ENCODE measurements around the gene ZNF19.

Gene ZNF19

DNA sequence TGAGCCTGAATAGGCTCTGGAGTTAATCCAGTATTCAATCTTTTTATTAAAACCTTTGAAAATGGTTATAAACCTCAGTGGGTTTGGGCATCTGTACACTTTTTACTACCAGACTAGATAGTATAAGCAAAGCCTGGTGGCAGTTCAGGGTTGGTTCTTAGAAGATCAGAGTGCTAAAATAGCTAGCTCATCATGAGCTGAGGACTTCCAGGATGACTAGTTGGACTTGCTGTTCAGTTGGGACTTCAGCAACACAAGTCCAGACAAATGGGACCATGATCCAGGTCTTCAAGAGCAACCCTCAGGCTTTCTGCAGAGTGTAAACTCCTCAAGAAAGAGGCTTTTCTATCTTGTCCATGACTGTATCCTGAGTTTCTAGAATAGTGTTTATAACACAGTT lies 1.2 kb upstream of the ZNF19 start:
- Histone ChIP-seq H3K27me3 (ENCODE audit: control insufficient read depth, insufficient read depth, low read length) (no peaks in the 10 kb centered on the region; the same call in 1 of the 2 replicates), H3K9ac (ENCODE audit: low read length) (no peak overlapping the region), H3K27ac (ENCODE audit: low read depth, low read length) (no peak overlapping the region), H3K4me1 (ENCODE audit: control insufficient read depth, insufficient read depth, low read length) (no peaks in the 10 kb centered on the region), H3K4me3 (ENCODE audit: low read depth, low read length) (no peak overlapping the region), H3K36me3 (ENCODE audit: control insufficient read depth, insufficient read depth, low read length) (no peaks in the 10 kb centered on the region), H3K9me3 (ENCODE audit: control insufficient read depth, insufficient read depth, low read depth, low read length) (no peaks in the 10 kb centered on the region)

DNA sequence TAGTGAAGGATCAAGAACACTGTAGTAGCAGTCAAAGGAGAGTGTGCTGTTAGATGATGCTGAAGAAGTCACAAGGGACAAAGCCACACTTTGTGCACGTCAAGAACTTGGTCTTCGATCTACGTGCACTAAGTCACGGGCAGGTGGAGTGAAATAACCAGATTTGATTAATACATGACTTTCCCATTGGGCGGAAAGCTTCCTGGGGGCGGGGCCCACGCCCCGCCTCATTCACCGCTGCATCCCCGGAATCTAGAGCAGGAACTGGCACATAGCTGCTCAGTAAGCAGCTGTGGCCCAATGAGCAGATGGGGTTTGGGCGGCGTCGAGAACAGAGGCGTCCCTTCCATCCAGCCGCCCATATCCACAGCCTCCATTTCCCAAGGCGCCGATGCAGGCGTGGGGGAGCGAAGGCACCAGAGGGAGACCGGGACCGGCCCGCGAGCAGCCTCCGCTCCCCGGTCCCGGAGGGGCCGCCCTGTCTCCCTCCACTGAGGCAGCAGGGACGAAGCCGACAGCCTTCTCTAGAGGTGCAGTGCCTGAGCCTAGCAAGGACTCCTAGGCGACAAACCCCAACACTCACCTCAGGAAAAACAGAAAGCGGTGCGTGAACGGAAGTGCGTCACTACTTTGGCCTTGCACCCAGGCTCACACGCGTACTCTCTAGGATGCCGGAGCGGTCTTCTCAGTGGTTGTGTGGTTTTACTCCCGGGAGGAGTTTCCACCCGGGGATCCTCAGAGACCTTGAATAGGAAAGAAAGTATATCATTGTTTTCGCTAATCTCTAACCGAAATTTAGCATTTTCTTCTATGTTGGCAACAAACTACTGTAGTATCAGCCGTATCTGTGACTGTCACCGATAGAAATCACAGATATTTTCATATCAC lies 4.9 kb downstream of the ZNF19 start:
- no peaks in the 10 kb centered on the region for H3K36me3 ChIP-seq (ENCODE audit: control insufficient read depth, insufficient read depth, low read length)
- H3K4me1 ChIP-seq (ENCODE audit: control insufficient read depth, insufficient read depth, low read length), result 0 out of 2 replicates have a peak, but pooled peaks cover 3% of the 10 kb centered on the region
- H3K4me3 ChIP-seq (ENCODE audit: low read depth, low read length), result peak overlapping the region; percentile 71
- H3K9ac ChIP-seq (ENCODE audit: low read length), result peak overlapping the region; percentile 82
- no peaks in the 10 kb centered on the region for H3K27me3 ChIP-seq (ENCODE audit: control insufficient read depth, insufficient read depth, low read length)
- peak overlapping the region; percentile 43; the same call in 1 of the 2 replicates for H3K27ac ChIP-seq (ENCODE audit: low read depth, low read length)
- no peaks in the 10 kb centered on the region for H3K9me3 ChIP-seq (ENCODE audit: control insufficient read depth, insufficient read depth, low read depth, low read length)

DNA sequence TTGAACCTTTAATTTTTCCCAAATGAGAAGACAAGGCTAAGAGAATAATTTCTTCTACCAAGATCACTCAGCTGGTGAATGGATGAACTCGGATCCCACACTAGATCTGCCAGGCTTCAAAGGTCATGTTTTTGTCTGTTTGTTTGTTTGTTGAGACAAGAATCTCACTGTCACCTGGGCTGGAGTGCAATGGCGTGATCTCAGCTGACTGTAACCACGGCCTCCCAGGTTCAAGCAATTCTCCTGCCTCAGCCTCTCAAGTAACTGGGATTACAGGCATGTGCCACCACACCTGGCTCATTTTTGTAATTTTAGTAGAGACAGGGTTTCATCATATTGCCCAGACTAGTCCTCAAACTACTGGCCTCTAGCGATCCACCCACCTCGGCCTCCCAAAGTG lies 6.6 kb downstream of the ZNF19 start:
- H3K9me3 ChIP-seq (ENCODE audit: control insufficient read depth, insufficient read depth, low read depth, low read length), result no peaks in the 10 kb centered on the region
- peaks cover 4% of the 10 kb centered on the region; the same call in 1 of the 2 replicates for H3K36me3 ChIP-seq (ENCODE audit: control insufficient read depth, insufficient read depth, low read length)
- H3K4me3 ChIP-seq (ENCODE audit: low read depth, low read length), result no peak overlapping the region
- H3K9ac ChIP-seq (ENCODE audit: low read length), result no peak overlapping the region
- no peaks in the 10 kb centered on the region for H3K27me3 ChIP-seq (ENCODE audit: control insufficient read depth, insufficient read depth, low read length)
- H3K4me1 ChIP-seq (ENCODE audit: control insufficient read depth, insufficient read depth, low read length), result 0 out of 2 replicates have a peak, but pooled peaks cover 3% of the 10 kb centered on the region
- H3K27ac ChIP-seq (ENCODE audit: low read depth, low read length), result no peak overlapping the region

DNA sequence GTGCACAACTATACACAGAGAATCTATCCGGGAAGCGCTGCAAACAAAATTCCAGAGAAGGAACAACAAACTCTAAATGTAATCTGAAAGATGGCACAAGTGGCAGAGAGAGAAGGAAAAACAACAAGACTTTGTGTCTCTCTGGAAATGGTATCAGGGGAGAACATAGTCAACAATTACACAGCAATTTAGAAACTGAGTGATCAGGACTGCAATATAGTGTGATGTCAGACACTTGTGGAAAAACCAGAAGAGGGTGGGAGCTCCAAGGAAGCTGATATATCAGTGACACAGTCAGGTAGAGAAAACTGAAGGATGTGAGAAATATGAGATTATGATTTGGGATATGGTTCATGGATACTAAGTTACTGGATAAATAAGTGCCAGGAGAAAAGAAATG lies 8.2 kb downstream of the ZNF19 start:
- Histone ChIP-seq H3K9ac (ENCODE audit: low read length) (no peak overlapping the region), H3K27ac (ENCODE audit: low read depth, low read length) (no peak overlapping the region), H3K4me1 (ENCODE audit: control insufficient read depth, insufficient read depth, low read length) (0 out of 2 replicates have a peak, but pooled peaks cover 3% of the 10 kb centered on the region), H3K27me3 (ENCODE audit: control insufficient read depth, insufficient read depth, low read length) (no peaks in the 10 kb centered on the region), H3K9me3 (ENCODE audit: control insufficient read depth, insufficient read depth, low read depth, low read length) (no peaks in the 10 kb centered on the region), H3K36me3 (ENCODE audit: control insufficient read depth, insufficient read depth, low read length) (peaks cover 11% of the 10 kb centered on the region), H3K4me3 (ENCODE audit: low read depth, low read length) (no peak overlapping the region)

DNA sequence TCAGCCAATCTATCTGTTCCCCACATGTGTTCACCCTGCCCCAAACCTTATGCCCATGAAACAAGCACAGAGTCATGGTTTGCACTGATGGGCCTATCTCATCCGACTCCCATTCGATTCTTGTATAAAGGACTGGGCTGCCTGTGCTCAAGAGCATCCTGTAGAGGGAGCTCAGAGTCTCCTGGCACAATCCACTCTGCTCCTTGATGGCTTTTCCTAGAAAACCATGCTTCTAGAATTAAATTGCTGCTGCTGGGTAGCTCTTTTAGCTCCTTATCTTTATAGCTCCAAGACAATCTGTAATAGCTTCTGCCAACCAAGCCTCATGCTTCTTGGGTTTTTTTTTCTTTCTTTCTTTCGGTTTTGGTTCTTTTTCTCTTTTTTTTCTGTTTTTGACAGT lies 9.7 kb downstream of the ZNF19 start:
- 0 out of 2 replicates have a peak, but pooled peaks cover 3% of the 10 kb centered on the region for H3K4me1 ChIP-seq (ENCODE audit: control insufficient read depth, insufficient read depth, low read length)
- H3K9me3 ChIP-seq (ENCODE audit: control insufficient read depth, insufficient read depth, low read depth, low read length), result no peaks in the 10 kb centered on the region
- no peak overlapping the region for H3K9ac ChIP-seq (ENCODE audit: low read length)
- no peaks in the 10 kb centered on the region for H3K27me3 ChIP-seq (ENCODE audit: control insufficient read depth, insufficient read depth, low read length)
- H3K36me3 ChIP-seq (ENCODE audit: control insufficient read depth, insufficient read depth, low read length), result peaks cover 15% of the 10 kb centered on the region
- no peak overlapping the region for H3K27ac ChIP-seq (ENCODE audit: low read depth, low read length)
- no peak overlapping the region for H3K4me3 ChIP-seq (ENCODE audit: low read depth, low read length)

DNA sequence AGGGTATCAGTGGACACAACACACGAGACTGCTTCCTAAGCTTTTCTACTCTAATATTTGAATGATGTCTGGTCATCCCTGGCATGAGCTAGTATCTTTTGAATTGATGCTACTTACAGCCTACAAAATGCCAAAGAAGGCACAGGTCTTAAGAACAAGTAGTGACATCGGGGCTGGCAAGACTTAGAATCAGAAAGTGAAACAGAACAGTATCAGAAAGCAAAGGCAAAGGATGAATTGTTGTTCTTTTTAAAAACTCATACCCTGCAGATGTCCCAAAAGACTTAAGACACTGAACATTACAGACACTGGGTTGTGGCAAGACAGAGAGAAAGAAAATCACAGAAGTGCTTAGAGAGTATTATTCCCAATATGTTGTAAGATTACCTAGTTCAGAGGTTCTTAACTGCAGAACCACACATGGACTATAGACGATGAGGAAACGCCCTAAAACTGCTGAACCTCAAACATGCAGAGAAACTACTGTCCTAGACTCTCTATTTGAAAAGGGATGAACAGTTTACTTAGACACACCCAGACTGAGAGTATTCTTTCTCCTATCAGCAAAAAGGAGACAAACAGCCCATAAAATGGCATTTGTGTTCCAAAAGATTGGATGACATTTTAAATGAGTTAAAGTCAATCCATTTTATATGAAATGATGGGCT lies 12.5 kb downstream of the ZNF19 start:
- H3K4me1 ChIP-seq (ENCODE audit: control insufficient read depth, insufficient read depth, low read length), result no peaks in the 10 kb centered on the region
- H3K4me3 ChIP-seq (ENCODE audit: low read depth, low read length), result no peak overlapping the region
- H3K36me3 ChIP-seq (ENCODE audit: control insufficient read depth, insufficient read depth, low read length), result peaks cover 15% of the 10 kb centered on the region
- H3K27me3 ChIP-seq (ENCODE audit: control insufficient read depth, insufficient read depth, low read length), result no peaks in the 10 kb centered on the region
- no peak overlapping the region for H3K9ac ChIP-seq (ENCODE audit: low read length)
- no peaks in the 10 kb centered on the region for H3K9me3 ChIP-seq (ENCODE audit: control insufficient read depth, insufficient read depth, low read depth, low read length)
- H3K27ac ChIP-seq (ENCODE audit: low read depth, low read length), result no peak overlapping the region

DNA sequence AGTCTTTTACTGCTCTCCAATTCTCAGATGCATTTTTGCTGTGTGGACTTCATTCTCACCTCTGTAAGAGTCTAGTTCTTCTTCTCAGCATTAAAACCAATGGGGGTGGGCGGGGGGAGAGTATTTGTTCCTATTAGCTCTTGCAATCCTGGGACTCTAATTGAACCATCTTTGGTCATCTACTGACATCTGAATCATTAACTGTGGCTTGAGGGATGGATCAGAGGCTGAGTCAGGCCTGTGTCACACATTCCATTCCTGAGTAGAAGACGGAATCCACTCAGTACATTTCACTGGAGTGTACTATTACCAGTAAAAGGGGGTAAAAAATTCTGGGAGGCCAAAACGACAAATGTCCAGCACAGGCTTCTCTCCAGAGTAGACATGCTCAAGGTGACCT lies 14.3 kb downstream of the ZNF19 start:
- Histone ChIP-seq H3K4me3 (ENCODE audit: low read depth, low read length) (no peak overlapping the region), H3K27ac (ENCODE audit: low read depth, low read length) (no peak overlapping the region)

DNA sequence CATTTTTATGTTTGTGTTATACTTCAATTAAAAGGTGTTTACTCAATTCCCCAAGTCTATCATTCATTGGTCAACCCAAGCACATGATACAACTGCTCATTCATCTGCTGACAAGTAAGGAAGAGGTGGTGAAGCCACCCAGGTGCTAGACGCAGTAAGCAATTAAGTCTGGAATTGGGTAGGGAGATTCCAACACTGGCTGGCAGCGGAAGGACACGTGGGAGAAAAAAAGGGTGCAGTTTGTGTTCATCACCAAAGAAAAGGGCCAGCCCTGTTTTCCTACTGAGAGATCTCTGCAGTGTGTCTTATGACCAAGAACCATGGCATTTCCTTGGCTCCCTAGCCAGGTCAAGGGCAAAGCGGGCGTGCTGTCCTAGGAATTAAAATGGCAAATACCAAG lies 15.2 kb downstream of the ZNF19 start:
- Histone ChIP-seq H3K4me1 (ENCODE audit: control insufficient read depth, insufficient read depth, low read length) (no peaks in the 10 kb centered on the region), H3K27ac (ENCODE audit: low read depth, low read length) (no peak overlapping the region), H3K9ac (ENCODE audit: low read length) (no peak overlapping the region), H3K4me3 (ENCODE audit: low read depth, low read length) (no peak overlapping the region), H3K9me3 (ENCODE audit: control insufficient read depth, insufficient read depth, low read depth, low read length) (no peaks in the 10 kb centered on the region), H3K36me3 (ENCODE audit: control insufficient read depth, insufficient read depth, low read length) (peaks cover 15% of the 10 kb centered on the region), H3K27me3 (ENCODE audit: control insufficient read depth, insufficient read depth, low read length) (no peaks in the 10 kb centered on the region)

More for the DNA sequence above, 14.3 kb downstream of the ZNF19 start:
- peaks cover 15% of the 10 kb centered on the region for H3K36me3 ChIP-seq (ENCODE audit: control insufficient read depth, insufficient read depth, low read length)
- H3K9me3 ChIP-seq (ENCODE audit: control insufficient read depth, insufficient read depth, low read depth, low read length), result no peaks in the 10 kb centered on the region
- H3K9ac ChIP-seq (ENCODE audit: low read length), result no peak overlapping the region
- no peaks in the 10 kb centered on the region for H3K27me3 ChIP-seq (ENCODE audit: control insufficient read depth, insufficient read depth, low read length)
- no peaks in the 10 kb centered on the region for H3K4me1 ChIP-seq (ENCODE audit: control insufficient read depth, insufficient read depth, low read length)

DNA sequence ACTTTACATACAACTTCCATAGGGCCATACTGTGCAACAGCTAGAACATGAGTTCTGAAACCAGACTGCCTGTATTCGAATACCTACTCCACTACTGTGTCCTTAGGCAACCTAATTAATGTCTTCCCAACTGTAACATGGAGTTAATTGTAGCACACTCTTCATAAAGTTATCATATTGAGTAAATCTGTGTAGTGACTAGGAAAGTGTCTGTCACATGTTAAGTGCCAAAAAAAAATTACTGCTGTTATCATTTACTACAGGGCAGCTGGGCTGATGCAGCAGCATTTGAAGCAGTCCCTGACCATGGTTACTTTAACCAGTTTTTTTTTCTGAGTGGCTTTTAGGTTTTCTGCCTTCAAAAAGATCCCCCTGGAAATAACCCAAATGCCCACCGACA lies 16.2 kb downstream of the ZNF19 start:
- H3K9me3 ChIP-seq (ENCODE audit: control insufficient read depth, insufficient read depth, low read depth, low read length), result no peaks in the 10 kb centered on the region
- no peaks in the 10 kb centered on the region for H3K27me3 ChIP-seq (ENCODE audit: control insufficient read depth, insufficient read depth, low read length)
- H3K4me3 ChIP-seq (ENCODE audit: low read depth, low read length), result no peak overlapping the region
- H3K9ac ChIP-seq (ENCODE audit: low read length), result no peak overlapping the region
- no peak overlapping the region for H3K27ac ChIP-seq (ENCODE audit: low read depth, low read length)
- peaks cover 15% of the 10 kb centered on the region for H3K36me3 ChIP-seq (ENCODE audit: control insufficient read depth, insufficient read depth, low read length)
- H3K4me1 ChIP-seq (ENCODE audit: control insufficient read depth, insufficient read depth, low read length), result no peaks in the 10 kb centered on the region

DNA sequence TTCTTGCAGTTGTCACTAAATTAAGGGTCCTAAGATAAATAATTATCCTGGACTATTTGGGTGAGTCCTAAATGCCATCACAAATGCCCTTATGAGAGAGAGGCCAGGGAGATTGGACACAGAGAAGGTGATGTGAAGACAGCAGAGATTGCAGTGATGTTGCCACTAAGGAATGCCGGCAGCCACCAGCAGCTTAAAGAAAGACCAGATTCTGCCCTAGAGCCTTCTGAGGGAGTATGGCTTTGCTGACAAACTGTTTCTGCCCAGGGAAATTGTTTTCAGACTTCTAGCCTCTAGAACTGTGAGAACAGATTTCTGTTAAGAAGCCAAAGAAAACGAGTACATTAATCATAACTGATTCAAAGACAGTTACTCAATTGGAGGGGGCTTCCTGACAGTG lies 17.1 kb downstream of the ZNF19 start:
- Histone ChIP-seq H3K4me1 (ENCODE audit: control insufficient read depth, insufficient read depth, low read length) (no peaks in the 10 kb centered on the region), H3K27me3 (ENCODE audit: control insufficient read depth, insufficient read depth, low read length) (no peaks in the 10 kb centered on the region), H3K9me3 (ENCODE audit: control insufficient read depth, insufficient read depth, low read depth, low read length) (no peaks in the 10 kb centered on the region), H3K36me3 (ENCODE audit: control insufficient read depth, insufficient read depth, low read length) (peaks cover 9% of the 10 kb centered on the region; the same call in 1 of the 2 replicates), H3K27ac (ENCODE audit: low read depth, low read length) (no peak overlapping the region), H3K9ac (ENCODE audit: low read length) (no peak overlapping the region), H3K4me3 (ENCODE audit: low read depth, low read length) (no peak overlapping the region)

DNA sequence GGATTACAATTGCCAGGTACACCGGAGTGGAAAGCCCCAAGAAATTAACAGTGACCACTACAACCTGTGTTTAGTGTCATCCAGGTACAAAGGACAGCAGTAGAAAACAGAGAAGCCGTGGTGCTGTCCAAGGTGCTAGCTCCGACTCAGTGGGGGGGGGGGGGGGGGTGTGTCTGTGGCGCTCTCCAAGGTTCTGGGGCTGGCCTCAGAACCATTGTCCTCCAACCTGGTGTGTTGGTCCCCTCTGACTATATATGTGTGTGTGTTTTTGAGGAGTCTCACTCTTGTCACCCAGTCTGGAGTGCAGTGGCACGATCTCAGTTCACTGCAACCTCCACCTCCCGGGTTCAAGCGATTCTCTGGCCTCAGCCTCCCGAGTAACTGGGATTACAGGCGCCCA lies 21.3 kb downstream of the ZNF19 start:
- Histone ChIP-seq H3K9me3 (ENCODE audit: control insufficient read depth, insufficient read depth, low read depth, low read length) (no peaks in the 10 kb centered on the region), H3K9ac (ENCODE audit: low read length) (no peak overlapping the region), H3K4me1 (ENCODE audit: control insufficient read depth, insufficient read depth, low read length) (no peaks in the 10 kb centered on the region), H3K36me3 (ENCODE audit: control insufficient read depth, insufficient read depth, low read length) (no peaks in the 10 kb centered on the region), H3K27me3 (ENCODE audit: control insufficient read depth, insufficient read depth, low read length) (no peaks in the 10 kb centered on the region), H3K27ac (ENCODE audit: low read depth, low read length) (no peak overlapping the region), H3K4me3 (ENCODE audit: low read depth, low read length) (no peak overlapping the region)

Measured in HUES6 (cell line).